NCI-H2196 treated with DMSO at 0.1 percent for 48 hours (cell line): Measurements from ENCODE around the gene UBC.

Experiments
- DNase-seq: peaks from one replicate; lab custom pipeline; 2025; ENCODE audit not compliant: unreplicated experiment; lab: John Stamatoyannopoulos, UW

The UBC gene

GRCh38 chr12:124914392-124915238 is at the start of gene UBC:
Gene UBC, minus strand, starts transcription at chr12:124914650. Its CDS starts 879 bp downstream, at chr12:124913771.
- DNase-seq, result no peak

- DNase-seq, result no peak
Measured at GRCh38 chr12:124963211-124963610, 48.8 kb upstream of the UBC start.

GRCh38 chr12:124961055-124961454 is 46.6 kb upstream of the UBC start:
- DNase-seq, result no peak

- DNase-seq, result no peak
Measured at GRCh38 chr12:124956571-124956970, 42.1 kb upstream of the UBC start.

GRCh38 chr12:124954771-124955170 is 40.3 kb upstream of the UBC start:
- no peak for DNase-seq

- no peak for DNase-seq
Measured at GRCh38 chr12:124953689-124954405, 39.4 kb upstream of the UBC start.

- DNase-seq, result no peak
Measured at GRCh38 chr12:124952801-124953200, 38.4 kb upstream of the UBC start.

- DNase-seq, result no peak
Measured at GRCh38 chr12:124952295-124952694, 37.8 kb upstream of the UBC start.

- DNase-seq, result no peak
Measured at GRCh38 chr12:124949779-124950728, 35.6 kb upstream of the UBC start.

GRCh38 chr12:124949066-124949465 is 34.6 kb upstream of the UBC start:
- no peak for DNase-seq

- DNase-seq, result no peak
Measured at GRCh38 chr12:124947561-124948398, 33.3 kb upstream of the UBC start.

GRCh38 chr12:124947013-124947412 is 32.6 kb upstream of the UBC start:
- no peak for DNase-seq

- DNase-seq, result no peak
Measured at GRCh38 chr12:124946447-124946793, 32.0 kb upstream of the UBC start.

- no peak for DNase-seq
Measured at GRCh38 chr12:124941170-124941527, 26.7 kb upstream of the UBC start.

GRCh38 chr12:124940393-124941169 is 26.1 kb upstream of the UBC start:
- no peak for DNase-seq

- DNase-seq, result no peak
Measured at GRCh38 chr12:124940143-124940392, 25.6 kb upstream of the UBC start.

GRCh38 chr12:124939421-124940142 is 25.1 kb upstream of the UBC start:
- no peak for DNase-seq

- DNase-seq, result no peak
Measured at GRCh38 chr12:124939079-124939420, 24.6 kb upstream of the UBC start.

GRCh38 chr12:124938587-124938986 is 24.1 kb upstream of the UBC start:
- no peak for DNase-seq

GRCh38 chr12:124938108-124938507 is 23.7 kb upstream of the UBC start:
- DNase-seq, result no peak
